Measurements from ENCODE around the gene VGLL4.

VGLL4 gene

GRCh38 chr3:11603628-11604027 is 40.1 kb downstream of the VGLL4 start:
- Mint-ChIP-seq H3K4me1 (peaks cover 92% of the 10 kb centered on the region), H3K27me3 (ENCODE audit: low read depth) (no peaks in the 10 kb centered on the region), H3K36me3 (ENCODE audit: low read depth) (peaks cover 43% of the 10 kb centered on the region), H3K9me3 (no peaks in the 10 kb centered on the region), H3K4me3 (peak overlapping the region in 2 of 3 experiments; percentile 24 to 59), H3K27ac (peak overlapping the region; percentile 70 to 96 (median 72))
- TF ChIP-seq, protein P1, sequence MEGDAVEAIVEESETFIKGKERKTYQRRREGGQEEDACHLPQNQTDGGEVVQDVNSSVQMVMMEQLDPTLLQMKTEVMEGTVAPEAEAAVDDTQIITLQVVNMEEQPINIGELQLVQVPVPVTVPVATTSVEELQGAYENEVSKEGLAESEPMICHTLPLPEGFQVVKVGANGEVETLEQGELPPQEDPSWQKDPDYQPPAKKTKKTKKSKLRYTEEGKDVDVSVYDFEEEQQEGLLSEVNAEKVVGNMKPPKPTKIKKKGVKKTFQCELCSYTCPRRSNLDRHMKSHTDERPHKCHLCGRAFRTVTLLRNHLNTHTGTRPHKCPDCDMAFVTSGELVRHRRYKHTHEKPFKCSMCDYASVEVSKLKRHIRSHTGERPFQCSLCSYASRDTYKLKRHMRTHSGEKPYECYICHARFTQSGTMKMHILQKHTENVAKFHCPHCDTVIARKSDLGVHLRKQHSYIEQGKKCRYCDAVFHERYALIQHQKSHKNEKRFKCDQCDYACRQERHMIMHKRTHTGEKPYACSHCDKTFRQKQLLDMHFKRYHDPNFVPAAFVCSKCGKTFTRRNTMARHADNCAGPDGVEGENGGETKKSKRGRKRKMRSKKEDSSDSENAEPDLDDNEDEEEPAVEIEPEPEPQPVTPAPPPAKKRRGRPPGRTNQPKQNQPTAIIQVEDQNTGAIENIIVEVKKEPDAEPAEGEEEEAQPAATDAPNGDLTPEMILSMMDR (IDR thresholded peaks at IDR 0.05; ENCODE audit: unreplicated experiment in 3 of 3) = no peak

DNA sequence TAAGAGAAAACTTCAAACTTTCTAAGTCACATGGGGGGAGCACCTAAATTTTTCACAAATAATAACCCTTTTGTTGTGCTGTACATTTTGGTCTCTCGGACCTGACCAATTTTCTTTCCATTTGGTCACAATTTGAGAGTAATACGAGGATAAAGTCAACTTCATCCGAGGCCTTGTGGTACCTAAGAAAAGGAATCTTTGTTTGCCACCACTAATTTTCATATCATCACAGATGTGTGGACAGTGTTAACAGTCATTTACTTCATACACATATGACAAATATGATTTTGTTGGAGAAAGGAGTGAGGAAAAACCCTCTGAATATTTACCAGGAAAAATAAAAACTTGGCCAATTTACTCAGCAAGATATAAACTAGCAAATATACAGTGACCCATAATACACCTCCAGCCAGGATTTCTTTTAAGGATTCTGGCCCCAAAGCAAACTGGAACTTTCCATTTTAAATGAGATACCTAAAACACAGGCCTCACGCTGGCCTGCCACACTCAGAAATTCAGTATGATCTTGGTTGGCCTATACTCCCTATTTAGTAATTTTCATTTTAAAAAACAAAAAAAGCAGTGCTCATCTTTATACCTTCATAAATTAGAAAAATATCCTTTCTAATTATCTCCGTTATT is 40.7 kb downstream of the VGLL4 start:
- peak overlapping the region in 1 of 3 experiments; percentile 59 for H3K4me3 Mint-ChIP-seq
- peaks cover 92% of the 10 kb centered on the region for H3K4me1 Mint-ChIP-seq
- H3K27ac Mint-ChIP-seq = peak overlapping the region; percentile 70 to 96 (median 72)
- TF ChIP-seq, protein P1 (IDR thresholded peaks at IDR 0.05; ENCODE audit: unreplicated experiment in 3 of 3) = no peak
- H3K9me3 Mint-ChIP-seq = no peaks in the 10 kb centered on the region
- peaks cover 49% of the 10 kb centered on the region for H3K36me3 Mint-ChIP-seq (ENCODE audit: low read depth)
- H3K27me3 Mint-ChIP-seq (ENCODE audit: low read depth) = no peaks in the 10 kb centered on the region

DNA sequence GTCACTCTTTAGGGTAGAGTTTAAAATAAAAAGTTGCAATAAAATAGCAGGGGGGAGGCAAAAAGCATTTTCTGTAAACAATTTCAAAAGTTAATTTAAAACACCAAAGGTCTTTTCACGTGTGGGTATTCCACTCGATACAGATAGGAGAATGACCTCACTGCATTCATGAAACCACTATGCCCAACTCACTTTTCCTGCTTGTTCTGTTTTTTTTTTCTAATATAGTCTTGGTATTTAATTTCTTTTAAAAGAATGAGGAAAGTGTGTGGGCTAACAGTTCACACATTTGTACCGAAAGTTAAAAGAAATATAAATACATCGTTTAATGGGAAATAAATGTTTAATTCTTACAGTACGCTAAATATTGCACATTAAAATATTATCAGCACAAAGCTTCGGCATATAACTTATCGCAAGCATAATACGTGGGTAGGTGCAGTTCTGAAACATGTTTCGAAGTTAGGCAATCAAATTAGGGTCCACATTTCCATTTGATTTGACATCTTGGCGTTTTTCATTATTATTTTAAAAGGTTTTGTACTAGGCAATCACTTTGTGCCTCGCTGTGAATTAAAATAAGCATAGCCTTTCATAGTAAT is 41.4 kb downstream of the VGLL4 start:
- H3K36me3 Mint-ChIP-seq (ENCODE audit: low read depth) = peaks cover 55% of the 10 kb centered on the region
- peaks cover 86% of the 10 kb centered on the region for H3K4me1 Mint-ChIP-seq
- TF ChIP-seq, protein P1 (IDR thresholded peaks at IDR 0.05; ENCODE audit: unreplicated experiment in 3 of 3) = no peak
- H3K27ac Mint-ChIP-seq = peak overlapping the region; percentile 94 to 97 (median 96)
- H3K4me3 Mint-ChIP-seq = peak overlapping the region in 2 of 3 experiments; percentile 17 to 59
- H3K27me3 Mint-ChIP-seq (ENCODE audit: low read depth) = no peaks in the 10 kb centered on the region
- no peaks in the 10 kb centered on the region for H3K9me3 Mint-ChIP-seq

DNA sequence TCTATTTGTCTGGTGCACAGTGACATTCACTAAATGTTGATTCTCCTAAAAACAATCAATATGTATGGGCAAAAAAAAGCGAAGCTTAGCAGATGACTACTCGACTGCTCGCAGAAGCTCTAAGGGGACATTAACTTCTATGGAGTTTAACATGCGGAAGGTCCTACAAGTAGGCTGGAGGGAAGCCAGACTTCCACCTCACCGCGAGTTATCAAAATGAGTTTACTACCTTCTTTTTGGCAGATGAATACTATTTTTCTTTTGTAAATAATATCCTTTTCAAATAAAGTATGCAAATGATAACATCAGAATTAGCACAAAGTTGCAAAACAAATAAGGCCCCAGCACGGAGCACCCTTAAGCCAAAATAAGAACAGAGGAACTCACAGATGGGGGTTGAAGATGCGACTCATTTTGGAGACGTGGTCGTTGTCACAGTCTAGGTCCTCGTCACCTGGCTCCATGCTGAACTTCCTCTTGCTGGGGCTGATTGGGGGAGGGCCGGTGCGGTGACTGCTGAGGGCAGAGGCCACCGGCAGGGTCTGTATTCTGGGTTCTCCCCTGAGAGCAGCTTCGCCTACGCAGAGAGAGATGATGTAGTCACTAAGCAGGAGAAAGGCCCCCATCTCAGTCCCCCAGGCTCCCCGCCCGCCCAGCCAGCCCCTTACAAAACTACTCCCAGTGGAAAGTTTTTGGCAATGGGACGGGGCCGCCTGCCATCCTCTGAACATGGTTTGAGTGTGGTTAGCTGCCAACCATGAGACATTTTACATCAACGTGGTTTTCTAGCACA is 42.1 kb downstream of the VGLL4 start:
- no peaks in the 10 kb centered on the region for H3K9me3 Mint-ChIP-seq
- TF ChIP-seq, protein P1 (IDR thresholded peaks at IDR 0.05; ENCODE audit: unreplicated experiment in 3 of 3) = no peak
- no peaks in the 10 kb centered on the region for H3K27me3 Mint-ChIP-seq (ENCODE audit: low read depth)
- H3K36me3 Mint-ChIP-seq (ENCODE audit: low read depth) = peaks cover 55% of the 10 kb centered on the region
- H3K4me3 Mint-ChIP-seq = peak overlapping the region in 2 of 3 experiments; percentile 22 to 55
- peaks cover 84% of the 10 kb centered on the region for H3K4me1 Mint-ChIP-seq
- peak overlapping the region; percentile 94 to 97 (median 96) for H3K27ac Mint-ChIP-seq

- H3K4me1 Mint-ChIP-seq = peaks cover 80% of the 10 kb centered on the region
- H3K27me3 Mint-ChIP-seq (ENCODE audit: low read depth) = no peaks in the 10 kb centered on the region
- H3K4me3 Mint-ChIP-seq = peak overlapping the region; percentile 46 to 57 (median 55)
- H3K27ac Mint-ChIP-seq = peak overlapping the region; percentile 94 to 97 (median 96)
- TF ChIP-seq, protein P1 (IDR thresholded peaks at IDR 0.05; ENCODE audit: unreplicated experiment in 3 of 3) = no peak
- H3K9me3 Mint-ChIP-seq = no peaks in the 10 kb centered on the region
- H3K36me3 Mint-ChIP-seq (ENCODE audit: low read depth) = peaks cover 55% of the 10 kb centered on the region
Measured at GRCh38 chr3:11600501-11601282, 43.0 kb downstream of the VGLL4 start.

Data from nephron (organoid).